Activated CD8-positive, alpha-beta memory T cell treated with anti-CD3 and anti-CD28 coated beads, Interleukin-2, amount 50 U/mL, for 4 hours (primary cell): ENCODE results near the gene SFPQ.
"Not testable (repeated sequence)": the region's sequence is repeated elsewhere in the genome, so short reads cannot be mapped to it uniquely, and the experiment has no call there.

Experiments used
- DNase-seq: peaks from one replicate; pipeline ENCODE4 v3.0.0-alpha.2; 2020

Gene SFPQ

DNA sequence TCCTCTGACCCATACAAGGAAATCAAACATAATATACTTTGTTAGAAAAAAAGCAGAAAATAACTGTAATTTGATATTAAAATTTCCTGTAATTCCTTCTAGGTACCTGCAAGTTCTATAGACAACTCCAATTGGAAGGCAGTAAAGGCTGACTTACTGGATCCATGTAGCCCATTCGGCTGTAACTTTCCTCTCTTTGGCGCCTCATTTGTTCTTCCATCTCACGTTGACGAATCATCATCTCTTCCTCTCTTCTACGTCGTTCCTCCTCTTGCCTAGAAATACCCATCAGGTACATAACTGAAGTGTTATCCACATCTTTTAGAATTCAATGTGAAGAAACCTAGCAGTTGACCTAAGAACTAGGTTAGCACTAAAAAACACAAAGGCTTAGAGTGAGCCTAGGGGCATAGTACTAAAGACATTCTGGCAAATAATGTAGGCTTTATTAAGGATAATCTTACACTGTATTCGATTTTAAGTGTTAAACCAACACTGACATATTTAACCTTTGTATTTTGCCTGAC lies 5.1 kb downstream of the SFPQ start:
- no peak for DNase-seq

DNA sequence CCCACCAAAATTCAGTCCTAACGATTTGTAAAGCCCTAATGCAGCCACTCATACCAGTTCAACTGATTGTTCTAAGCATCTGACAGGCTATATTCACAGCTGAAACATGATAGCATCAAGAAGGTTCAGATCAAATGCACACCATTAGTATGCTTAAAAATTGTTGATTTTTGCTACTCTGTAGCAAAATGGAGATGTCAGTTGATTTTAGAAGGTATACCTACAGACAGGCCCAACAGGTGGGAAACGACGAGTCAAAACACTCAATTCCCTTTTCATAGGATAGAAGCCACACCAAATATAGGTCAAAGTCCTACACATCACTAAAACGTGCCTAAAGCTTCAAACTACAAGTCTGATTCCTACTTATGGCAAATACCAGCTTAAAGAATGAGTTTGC lies 6.7 kb downstream of the SFPQ start:
- DNase-seq = no peak

DNA sequence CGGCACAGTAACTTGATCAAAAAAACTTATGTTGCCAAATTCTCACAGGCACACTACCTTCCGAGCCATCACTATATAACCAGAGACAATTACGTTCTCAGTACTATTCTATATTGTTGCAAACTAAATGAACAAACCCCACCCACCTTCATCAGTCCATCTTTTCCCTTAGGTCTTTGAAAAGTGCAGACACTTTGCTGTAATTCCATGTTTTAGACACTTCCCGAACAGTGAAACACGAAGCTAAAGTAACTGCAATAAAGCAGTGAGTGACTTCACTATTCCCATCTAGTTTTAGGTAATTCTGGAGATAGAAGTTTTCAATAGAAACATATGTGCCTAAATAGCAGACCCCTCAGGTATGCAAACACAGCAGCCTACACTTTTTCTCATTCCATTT lies 7.7 kb downstream of the SFPQ start:
- no peak for DNase-seq

DNA sequence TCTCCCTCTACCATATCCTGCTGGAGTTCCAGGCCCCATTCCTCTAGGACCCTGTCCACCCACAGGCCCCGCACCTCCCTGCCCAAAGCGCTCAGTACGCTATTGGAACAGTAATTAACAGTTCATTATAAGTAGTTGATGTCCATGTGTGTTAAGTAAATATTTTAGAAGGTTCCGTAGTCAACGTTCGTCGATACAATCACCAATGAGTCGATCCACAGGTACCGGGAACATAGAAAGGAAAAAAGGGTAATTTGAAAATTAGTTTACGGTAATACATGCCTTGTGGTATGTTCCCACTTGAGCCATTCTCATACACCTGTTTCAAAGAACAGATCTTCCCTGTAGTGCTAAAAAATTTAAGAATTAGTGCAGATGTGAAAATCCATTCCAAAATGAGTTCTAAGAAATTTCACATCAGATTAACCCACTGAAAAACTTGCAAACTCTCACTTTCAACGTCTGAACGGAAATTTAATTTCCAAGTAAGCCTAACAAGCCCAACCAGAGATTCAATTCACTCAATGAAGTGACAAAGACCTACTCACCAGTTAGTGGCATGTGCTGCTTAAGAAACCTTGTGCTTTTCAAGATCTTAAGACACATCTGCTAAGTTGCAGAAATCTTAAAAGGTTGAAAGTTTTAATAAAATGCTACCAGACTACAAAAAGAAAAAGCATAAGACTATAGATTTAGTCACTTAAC lies 8.3 kb downstream of the SFPQ start:
- no peak for DNase-seq

DNA sequence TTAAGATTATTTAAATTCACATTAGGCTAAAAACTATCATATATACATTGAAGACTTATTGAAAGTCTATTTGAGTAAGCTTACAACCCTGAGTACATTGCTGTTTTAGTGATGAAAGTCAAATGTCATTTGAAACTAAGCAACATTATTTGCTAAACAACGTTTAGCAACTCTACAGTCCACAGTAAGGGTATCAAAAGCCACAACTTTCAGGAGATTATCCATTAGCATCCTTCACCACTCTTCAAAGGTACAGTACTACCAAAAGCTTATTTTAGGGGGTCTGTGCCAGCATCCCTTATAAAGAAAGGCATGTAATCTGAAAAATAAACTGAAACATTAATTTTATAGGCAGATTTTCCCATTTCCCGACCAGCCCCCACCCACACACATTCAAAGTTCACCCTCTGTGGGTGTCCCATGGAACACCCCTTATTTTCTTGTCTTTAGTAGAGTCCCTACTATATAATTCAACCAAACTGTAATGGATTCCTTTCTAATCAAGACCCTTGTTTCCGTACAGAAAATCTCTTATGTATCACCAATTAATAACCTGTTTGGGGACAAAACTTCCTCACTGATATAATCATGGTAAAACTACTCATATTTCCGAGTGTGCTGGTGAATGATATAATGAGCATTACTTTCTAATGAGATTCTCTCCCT lies 11.0 kb downstream of the SFPQ start:
- DNase-seq = no peak

- DNase-seq = no peak
These were observed 12.1 kb downstream of the SFPQ start for GRCh38 chr1:35180776-35181374.

- no peak for DNase-seq
These were observed 13.0 kb downstream of the SFPQ start for GRCh38 chr1:35179908-35180307.

DNA sequence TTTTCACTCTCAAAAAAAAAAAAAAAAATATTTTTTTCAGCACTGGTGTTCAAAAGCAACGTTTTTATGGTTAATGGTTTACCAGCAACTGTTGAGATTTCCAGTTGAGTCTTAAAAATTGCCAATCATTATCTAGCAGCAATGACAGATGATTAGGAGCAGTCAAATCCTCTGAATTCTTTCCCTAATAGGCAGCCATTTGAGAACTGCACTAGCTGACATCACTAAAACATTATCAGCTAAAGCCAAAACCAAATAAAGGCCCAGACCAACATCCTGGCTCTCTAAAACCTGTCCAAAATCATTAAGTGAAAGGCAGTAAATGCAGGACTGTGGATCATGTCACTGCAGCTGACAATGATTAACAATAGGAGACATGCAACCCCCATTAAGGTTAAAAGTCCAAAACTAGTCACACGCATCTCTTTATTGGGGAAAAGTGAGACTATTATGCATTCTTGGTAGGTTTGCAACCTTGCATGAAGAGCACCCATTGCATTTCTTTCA lies 14.0 kb downstream of the SFPQ start:
- DNase-seq = no peak

DNA sequence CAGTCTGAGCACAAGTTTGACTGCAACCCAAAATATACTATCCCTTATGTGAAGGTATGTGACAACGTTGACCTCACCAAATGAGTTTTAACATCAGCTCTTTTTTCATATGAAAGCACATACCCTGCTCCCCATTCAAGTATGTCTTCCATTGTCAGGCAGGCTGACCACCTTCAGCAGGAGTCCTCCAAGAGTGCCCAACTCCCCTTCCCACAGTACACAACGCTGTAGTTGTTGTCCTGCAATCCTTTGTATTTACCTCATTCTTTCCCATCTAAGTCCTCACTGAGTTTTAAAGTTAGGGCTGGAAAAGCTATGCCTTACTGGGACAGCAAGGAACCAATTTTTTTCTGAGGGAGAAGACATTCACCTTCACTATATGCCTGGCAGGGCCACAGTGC lies 14.7 kb downstream of the SFPQ start:
- DNase-seq = no peak

DNA sequence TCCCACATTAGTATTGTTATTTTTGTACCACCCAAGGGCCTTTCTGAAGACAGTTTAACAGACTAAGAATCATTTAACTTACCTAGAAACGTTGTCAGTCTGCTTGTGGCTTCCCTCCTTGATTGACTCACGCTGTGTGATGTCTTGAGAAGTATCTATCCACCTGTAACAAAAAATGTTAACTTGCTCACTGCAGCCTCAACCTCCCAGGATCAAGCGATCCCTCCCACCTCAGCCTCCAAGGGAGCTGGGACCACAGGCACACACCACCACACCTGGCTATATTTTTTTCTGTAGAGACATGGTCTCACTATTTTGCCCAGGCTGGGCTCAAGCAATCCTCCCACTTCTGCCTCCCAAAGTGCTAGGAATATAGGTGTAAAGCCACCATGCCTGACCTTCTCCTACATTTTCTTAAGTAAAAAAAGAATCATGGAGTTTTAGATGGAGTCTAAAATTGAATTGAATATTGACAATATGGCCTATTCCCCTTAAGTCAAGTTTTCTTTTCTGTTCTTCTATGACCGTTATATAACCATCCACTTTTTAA lies 15.6 kb downstream of the SFPQ start:
- DNase-seq = no peak

GRCh38 chr1:35175602-35176001 lies 17.3 kb downstream of the SFPQ start:
- DNase-seq = no peak

DNA sequence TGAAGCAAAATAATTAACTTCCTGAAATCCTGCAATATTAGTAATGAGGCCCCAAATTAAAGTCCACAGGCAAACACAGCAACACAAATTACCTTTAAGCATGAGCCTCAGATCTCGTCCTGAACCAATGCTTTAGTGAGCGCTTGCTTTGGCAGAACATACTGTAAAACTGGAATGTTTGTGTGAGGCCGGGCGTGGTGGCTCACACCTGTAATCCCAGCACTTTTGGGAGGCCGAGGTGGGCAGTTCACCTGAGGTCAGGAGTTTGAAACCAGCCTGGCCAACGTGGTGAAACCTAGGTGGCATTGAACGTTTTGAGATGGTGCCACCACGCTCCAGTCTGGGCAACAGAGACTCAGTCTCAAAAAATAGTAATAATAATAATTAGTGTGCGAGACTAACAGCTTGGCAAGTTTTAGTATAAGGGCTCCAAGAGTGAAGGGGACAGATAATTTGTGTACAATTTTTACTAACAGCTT lies 17.8 kb downstream of the SFPQ start:
- no peak for DNase-seq

DNA sequence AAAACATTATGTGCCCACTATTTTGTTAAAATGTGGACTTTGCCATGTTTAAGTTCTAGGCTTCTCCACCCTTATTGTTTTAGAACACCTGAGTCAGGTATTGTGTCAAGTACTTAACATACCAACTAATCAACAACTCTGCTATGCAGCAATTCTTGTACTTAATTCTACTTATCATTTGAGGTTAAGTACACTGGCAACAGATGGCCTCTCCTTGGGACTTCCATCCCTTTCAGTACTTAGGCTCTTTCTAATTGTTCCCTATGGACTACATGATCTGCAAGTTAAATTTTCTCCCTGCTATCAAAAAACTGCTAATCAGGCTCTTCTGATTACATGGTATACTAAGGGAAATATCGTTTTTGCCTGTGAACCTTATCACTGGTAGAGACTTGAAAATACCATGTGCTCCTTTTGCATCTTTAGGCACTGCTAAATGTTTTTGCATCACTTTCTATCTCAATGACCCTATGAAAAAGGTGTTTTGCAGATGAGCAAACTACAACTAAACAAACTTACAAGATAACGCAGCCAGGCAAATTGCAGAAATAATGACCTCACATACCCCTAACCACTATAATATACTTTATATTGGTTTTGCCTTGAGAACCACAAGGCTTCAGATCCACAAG lies 18.9 kb downstream of the SFPQ start:
- no peak for DNase-seq

- no peak for DNase-seq
These were observed 19.5 kb downstream of the SFPQ start for GRCh38 chr1:35173491-35173890.

DNA sequence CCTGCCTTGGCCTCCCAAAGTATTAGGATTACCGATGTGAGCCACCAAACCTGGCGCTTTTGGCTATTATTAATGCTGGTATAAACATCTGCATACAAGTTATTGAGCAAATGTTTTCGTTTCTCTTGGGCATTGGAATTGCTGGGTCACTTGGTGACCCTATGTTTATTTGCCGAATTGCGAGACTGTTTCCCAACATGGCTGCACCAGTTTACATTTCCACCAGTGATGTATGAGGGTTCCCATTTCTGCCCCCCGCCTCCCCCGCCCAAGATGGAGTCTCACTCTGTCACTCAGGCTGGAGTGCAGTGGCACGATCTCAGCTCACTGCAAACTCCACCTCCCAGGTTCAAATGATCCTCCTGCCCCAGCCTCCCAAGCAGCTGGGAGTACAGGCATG lies 20.9 kb downstream of the SFPQ start:
- no peak for DNase-seq

GRCh38 chr1:35171579-35171978 lies 21.4 kb downstream of the SFPQ start:
- no peak for DNase-seq

DNA sequence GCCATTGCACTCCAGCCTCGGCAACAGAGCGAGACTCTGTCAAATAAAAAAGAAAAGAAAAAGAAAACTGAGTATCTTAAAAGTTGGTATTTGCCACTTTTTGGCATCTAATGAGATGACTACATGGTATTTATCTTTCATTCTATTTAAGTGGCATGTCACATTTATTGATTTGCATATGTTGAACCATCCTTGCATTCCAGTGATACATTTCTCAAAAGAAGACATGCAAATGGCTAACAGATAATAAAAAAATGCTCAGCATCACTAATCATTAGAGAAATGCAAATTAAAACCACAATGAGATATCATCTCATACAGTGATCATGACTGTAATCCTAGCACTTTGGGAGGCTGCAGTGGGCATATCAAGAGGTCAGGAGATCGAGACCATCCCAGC lies 28.1 kb downstream of the SFPQ start:
- DNase-seq = no peak

DNA sequence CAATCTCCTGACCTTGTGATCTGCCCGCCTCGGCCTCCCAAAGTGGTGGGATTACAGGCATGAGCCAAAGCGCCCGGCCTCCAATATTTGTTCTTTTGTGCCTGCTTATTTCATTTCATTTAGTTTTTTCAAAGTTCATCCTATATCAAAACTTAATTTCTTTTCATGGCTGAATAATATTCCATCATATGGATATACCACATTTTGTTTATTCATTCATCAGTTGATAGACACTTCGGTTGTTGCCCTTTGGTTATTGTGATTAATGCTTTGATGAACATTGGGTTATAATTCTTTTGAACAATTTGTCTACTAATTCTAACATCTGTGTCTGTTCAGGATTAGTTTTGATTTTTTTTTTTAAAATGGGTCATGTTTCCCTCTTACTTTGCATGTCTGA lies 41.7 kb downstream of the SFPQ start:
- DNase-seq = no peak

GRCh38 chr1:35145892-35146549 lies 46.9 kb downstream of the SFPQ start:
- DNase-seq = not testable (repeated sequence)

DNA sequence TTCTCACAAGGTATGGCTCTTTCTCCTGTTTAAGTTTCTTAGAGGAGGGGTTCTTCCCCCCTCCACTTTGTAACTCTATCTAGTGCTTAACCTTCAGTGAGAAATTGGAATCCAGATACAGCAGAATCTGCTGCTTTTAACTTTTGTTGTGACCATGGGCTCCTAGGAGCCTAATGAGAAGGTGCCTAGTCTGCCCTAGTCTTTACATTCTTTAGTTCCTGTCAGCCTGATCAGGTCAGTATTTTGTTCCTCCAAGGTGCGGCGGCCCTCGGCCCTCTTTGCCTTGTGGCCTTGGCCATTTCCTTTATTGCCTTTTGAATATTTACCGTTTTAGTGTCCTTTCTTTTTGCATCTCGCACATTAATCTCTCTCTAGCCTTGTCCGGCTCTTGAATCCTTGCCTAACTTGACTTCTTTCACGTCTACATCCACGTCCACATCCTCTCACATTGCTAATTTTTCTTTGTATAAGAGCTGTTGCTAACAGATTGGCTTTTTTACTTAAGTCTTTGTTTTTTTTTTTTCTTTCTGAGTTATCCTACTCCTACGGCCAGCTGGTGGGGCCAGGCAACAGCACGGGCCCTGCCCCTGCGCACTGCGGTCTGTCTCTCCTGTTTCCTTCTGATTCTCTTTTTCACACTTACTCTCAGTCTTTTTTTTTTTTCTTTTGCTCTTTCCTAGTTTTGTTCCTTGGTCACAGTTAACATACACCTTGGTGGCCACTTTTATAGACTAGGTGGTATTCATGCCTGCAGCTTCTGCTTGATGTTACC lies 49.0 kb downstream of the SFPQ start:
- no peak for DNase-seq

DNA sequence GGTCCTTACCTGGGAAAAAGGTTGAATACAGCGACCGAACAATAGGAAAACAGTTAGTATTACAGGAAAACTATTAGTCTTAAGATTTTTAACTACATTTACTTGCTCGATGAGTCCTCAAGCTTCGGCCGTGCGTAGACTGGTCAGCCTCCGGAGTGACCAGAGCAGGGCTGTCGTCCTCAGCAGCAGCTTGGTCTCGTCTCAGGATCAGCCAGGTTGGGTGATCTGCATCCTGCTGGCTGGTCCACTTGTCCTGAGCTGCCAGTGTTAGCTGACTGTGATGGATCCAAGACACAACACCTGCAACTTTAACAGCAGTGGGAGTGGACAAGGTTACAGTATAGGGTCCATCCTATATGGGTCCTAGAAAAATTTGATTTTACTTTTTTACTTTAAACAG lies 50.2 kb downstream of the SFPQ start:
- not testable (repeated sequence) for DNase-seq

DNA sequence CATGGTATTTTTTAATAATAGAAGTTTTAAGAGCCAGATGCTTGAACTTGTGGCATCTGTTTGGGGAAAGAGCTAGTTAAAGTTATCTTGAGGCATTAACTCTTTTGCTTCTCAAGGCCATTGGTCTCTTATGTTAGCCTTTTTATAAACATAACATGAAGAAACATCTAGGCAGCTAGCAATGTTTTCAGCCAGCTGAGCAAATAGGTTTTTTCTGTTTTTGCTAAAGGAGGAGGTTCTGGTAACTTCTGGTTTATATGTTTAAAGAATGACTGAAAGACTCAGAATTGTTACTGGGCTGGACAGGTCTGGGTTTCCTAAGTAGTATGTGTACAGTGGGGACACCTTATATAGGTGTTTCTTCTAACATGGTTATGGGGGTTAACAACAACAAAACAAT lies 50.7 kb downstream of the SFPQ start:
- not testable (repeated sequence) for DNase-seq
